DND-41 (cell line): ENCODE results near the gene STARD13.

Experiments
- ATAC-seq: fragments of 200-7000 bp; cut with Tn5 transposase; 3 replicates; pipeline ENCODE4 v1.9.1; 2021; ENCODE audit warnings: low read depth; ENCODE audit not compliant: insufficient read depth
- DNase-seq: peaks from one replicate; pipeline ENCODE4 v3.0.0-alpha.2; 2020
- H2AFZ ChIP-seq: 2 replicates; pipeline ENCODE4 v1.6.0; 2012; ENCODE audit warnings: low read depth, low read length
- H3K27ac ChIP-seq: 2 replicates; pipeline ENCODE4 v1.5.1; 2012; ENCODE audit warnings: low read length, inconsistent platforms
- H3K27me3 ChIP-seq: fragments of 200-600 bp; sonication (generic); 2 replicates; pipeline ENCODE4 v1.6.0; 2012; ENCODE audit warnings: low read length, mild to moderate bottlenecking, inconsistent platforms; ENCODE audit not compliant: insufficient read depth, poor library complexity
- H3K36me3 ChIP-seq: 2 replicates; pipeline ENCODE4 v1.5.1; 2012; ENCODE audit warnings: low read length, inconsistent platforms; ENCODE audit not compliant: insufficient read depth
- H3K4me1 ChIP-seq: 2 replicates; pipeline ENCODE4 v1.5.1; 2012; ENCODE audit warnings: mild to moderate bottlenecking, low read length; ENCODE audit not compliant: insufficient read depth
- H3K4me2 ChIP-seq: 2 replicates; pipeline ENCODE4 v1.6.0; 2012; ENCODE audit warnings: mild to moderate bottlenecking, moderate library complexity, low read length, inconsistent platforms; ENCODE audit not compliant: insufficient read depth
- H3K4me3 ChIP-seq, 2 experiments: fragments of 200-600 bp in 1 of 2; shearing (Covaris generic) in 1 of 2; 2 replicates each; pipeline ENCODE4 v1.5.1; 2012 to 2016; ENCODE audit warnings: inconsistent platforms in 2 of 2, low read length in 2 of 2, mild to moderate bottlenecking in 2 of 2, low read depth in 1 of 2, moderate library complexity in 1 of 2
- H3K79me2 ChIP-seq: 2 replicates; pipeline ENCODE4 v1.6.0; 2012; ENCODE audit warnings: low read length, inconsistent platforms; ENCODE audit not compliant: insufficient read depth
- H3K9ac ChIP-seq: 2 replicates; pipeline ENCODE4 v1.6.0; 2012; ENCODE audit warnings: low read depth, mild to moderate bottlenecking, inconsistent platforms, low read length, moderate library complexity
- H3K9me3 ChIP-seq: 2 replicates; pipeline ENCODE4 v1.5.1; 2012; ENCODE audit warnings: low read length, moderate library complexity, mild to moderate bottlenecking, inconsistent platforms; ENCODE audit not compliant: insufficient read depth, severe bottlenecking
- H4K20me1 ChIP-seq: 2 replicates; pipeline ENCODE4 v1.6.0; 2012; ENCODE audit warnings: low read length; ENCODE audit not compliant: insufficient read depth
- CTCF ChIP-seq: IDR thresholded peaks from 2 replicates; pipeline ENCODE4 v1.5.1; 2012; ENCODE audit warnings: borderline replicate concordance, low read length, moderate library complexity, mild to moderate bottlenecking; ENCODE audit not compliant: poor library complexity, severe bottlenecking; ENCODE audit errors: extremely low read depth
- EZH2 ChIP-seq: IDR thresholded peaks from 3 replicates; pipeline ENCODE4 v1.6.1; 2012; ENCODE audit warnings: borderline replicate concordance, low read depth, mild to moderate bottlenecking, moderate library complexity, low read length, inconsistent platforms; ENCODE audit not compliant: severe bottlenecking

The STARD13 gene

GRCh38 chr13:33284031-33284430 lies 1.5 kb downstream of the STARD13 start:
- H3K27me3 ChIP-seq: peaks cover 5% of the 10 kb centered on the region
- H3K4me3 ChIP-seq: no peak overlapping the region
- H3K36me3 ChIP-seq: no peaks in the 10 kb centered on the region
- TF ChIP-seq EZH2 (no peak), CTCF (no peak)
- no peak overlapping the region for H3K4me2 ChIP-seq
- no peak overlapping the region for H2AFZ ChIP-seq
- H3K79me2 ChIP-seq: no peaks in the 10 kb centered on the region
- no peak overlapping the region for H3K9ac ChIP-seq
- no peaks in the 10 kb centered on the region for H4K20me1 ChIP-seq
- no peaks in the 10 kb centered on the region for H3K4me1 ChIP-seq
- ATAC-seq: no peak
- H3K9me3 ChIP-seq: no peaks in the 10 kb centered on the region
- DNase-seq: no peak
- no peak overlapping the region for H3K27ac ChIP-seq

GRCh38 chr13:33283195-33283911 lies 2.2 kb downstream of the STARD13 start:
- Histone ChIP-seq H3K9me3 (no peaks in the 10 kb centered on the region), H4K20me1 (no peaks in the 10 kb centered on the region), H2AFZ (no peak overlapping the region), H3K4me2 (no peak overlapping the region), H3K4me1 (no peaks in the 10 kb centered on the region), H3K27ac (no peak overlapping the region), H3K9ac (no peak overlapping the region), H3K36me3 (no peaks in the 10 kb centered on the region), H3K4me3 (no peak overlapping the region), H3K79me2 (no peaks in the 10 kb centered on the region), H3K27me3 (peaks cover 5% of the 10 kb centered on the region)
- DNase-seq (no peak), ATAC-seq (no peak)
- no peak for TF ChIP-seq CTCF
- no peak for TF ChIP-seq EZH2

GRCh38 chr13:33281951-33282595 lies 3.5 kb downstream of the STARD13 start:
- Histone ChIP-seq H3K9ac (no peak overlapping the region), H2AFZ (no peak overlapping the region), H3K36me3 (no peaks in the 10 kb centered on the region), H3K4me1 (no peaks in the 10 kb centered on the region), H4K20me1 (no peaks in the 10 kb centered on the region), H3K79me2 (no peaks in the 10 kb centered on the region), H3K4me3 (no peak overlapping the region), H3K27ac (no peak overlapping the region), H3K4me2 (no peak overlapping the region), H3K27me3 (peaks cover 5% of the 10 kb centered on the region), H3K9me3 (no peaks in the 10 kb centered on the region)
- DNase-seq (no peak), ATAC-seq (no peak)
- TF ChIP-seq EZH2: no peak
- TF ChIP-seq CTCF: no peak
